Fibroblast of lung (primary cell): ENCODE results near the gene LHFPL6.

Experiments
- CTCF ChIP-seq, 2 donors: IDR thresholded peaks in 1 of 2; conservative IDR thresholded peaks in 1 of 2; 1 replicate in 1 of 2; 2 replicates in 1 of 2; pipeline ENCODE4 v1.5.1; 2011 to 2012; ENCODE audit warnings: low read length in 2 of 2, control low read depth in 1 of 2, inconsistent platforms in 1 of 2, low read depth in 1 of 2, mild to moderate bottlenecking in 1 of 2
- EZH2 ChIP-seq: IDR thresholded peaks from 2 replicates; pipeline ENCODE4 v1.5.1; 2012; ENCODE audit warnings: low read length, control low read depth, mild to moderate bottlenecking; ENCODE audit errors: missing control alignments

- TF ChIP-seq CTCF (conservative IDR thresholded peaks at IDR 0.05 in 1 of 2, IDR thresholded peaks at IDR 0.05 in 1 of 2; ENCODE audit: low read depth in 1 of 2, low read length in 2 of 2) (no peak), EZH2 (no peak)
Observed at GRCh38 chr13:39408512-39408911, 194.5 kb downstream of the LHFPL6 start.
